ENCODE results near the gene GSPT1. TPM values are rescaled to one million over a fixed set of nuclear protein-coding genes. Genes with fewer than 3 reads are reported as not detected.
"Not testable (repeated sequence)": the region's sequence is repeated elsewhere in the genome, so short reads cannot be mapped to it uniquely, and the experiment has no call there.

Gene GSPT1
- total RNA-seq, 1 experiment from 2014 or later: 136 TPM

GRCh38 chr16:11963706-11964105 lies 48.0 kb upstream of the GSPT1 start:
- Histone ChIP-seq H3K4me1 (no peaks in the 10 kb centered on the region), H3K9me3 (no peaks in the 10 kb centered on the region), H3K4me3 (ENCODE audit: low read depth, low read length) (no peak overlapping the region), H3K36me3 (ENCODE audit: control insufficient read depth, insufficient read depth, low read length) (no peaks in the 10 kb centered on the region), H3K27me3 (replicated peaks; ENCODE audit: control insufficient read depth, insufficient read depth, low read length) (no peaks in the 10 kb centered on the region)
- ChIA-PET POLR2A (no interaction called here), CTCF (interaction anchor here (1.7 kb wide), 1 partner anchor 104 kb away, joined by 4 read pairs; no protein-coding TSS in a partner anchor)
- no TSS peak for BruUV-seq (replicated peaks)
- no peaks in the 10 kb centered on the region for H3K4me1 Mint-ChIP-seq (ENCODE audit: low read depth, unreplicated experiment)
- H3K9me3 Mint-ChIP-seq (ENCODE audit: unreplicated experiment): no peaks in the 10 kb centered on the region
- no peaks in the 10 kb centered on the region for H3K36me3 Mint-ChIP-seq (ENCODE audit: insufficient read depth, unreplicated experiment)
- no peaks in the 10 kb centered on the region for H3K27me3 Mint-ChIP-seq (ENCODE audit: insufficient read depth, unreplicated experiment)
- intact Hi-C loops (cut with micrococcal nuclease; ENCODE audit: unreplicated experiment): no loop called here
- no peak overlapping the region for H3K4me3 Mint-ChIP-seq (ENCODE audit: unreplicated experiment)
- H3K27ac Mint-ChIP-seq (ENCODE audit: unreplicated experiment): no peak overlapping the region
- DNase-seq: no peak
- no peak for TF ChIP-seq CTCF (IDR thresholded peaks at IDR 0.05; ENCODE audit: insufficient read depth in 1 of 2, low read depth in 1 of 2, low read length in 1 of 2, severe bottlenecking in 1 of 2, unreplicated experiment in 1 of 2)

GRCh38 chr16:11962978-11963377 lies 47.2 kb upstream of the GSPT1 start:
- H3K27me3 Mint-ChIP-seq (ENCODE audit: insufficient read depth, unreplicated experiment); H3K27me3 ChIP-seq (replicated peaks; ENCODE audit: control insufficient read depth, insufficient read depth, low read length); H3K4me3 Mint-ChIP-seq (ENCODE audit: unreplicated experiment); H3K36me3 ChIP-seq (ENCODE audit: control insufficient read depth, insufficient read depth, low read length); CTCF ChIA-PET; H3K4me1 ChIP-seq; H3K4me3 ChIP-seq (ENCODE audit: low read depth, low read length); H3K4me1 Mint-ChIP-seq (ENCODE audit: low read depth, unreplicated experiment); H3K27ac Mint-ChIP-seq (ENCODE audit: unreplicated experiment); DNase-seq; intact Hi-C loops (cut with micrococcal nuclease; ENCODE audit: unreplicated experiment); H3K9me3 Mint-ChIP-seq (ENCODE audit: unreplicated experiment); BruUV-seq (replicated peaks); H3K9me3 ChIP-seq; H3K36me3 Mint-ChIP-seq (ENCODE audit: insufficient read depth, unreplicated experiment): not testable (repeated sequence)
- POLR2A ChIA-PET: interaction anchor here (0.7 kb wide), 1 partner anchor 14 kb away, joined by 9 read pairs; the partner anchor contains the start of gene SNX29

- H3K4me1 Mint-ChIP-seq (ENCODE audit: low read depth, unreplicated experiment); H3K9me3 Mint-ChIP-seq (ENCODE audit: unreplicated experiment); H3K9me3 ChIP-seq; BruUV-seq (replicated peaks); DNase-seq; H3K27ac Mint-ChIP-seq (ENCODE audit: unreplicated experiment); intact Hi-C loops (cut with micrococcal nuclease; ENCODE audit: unreplicated experiment); H3K4me3 Mint-ChIP-seq (ENCODE audit: unreplicated experiment); H3K27me3 ChIP-seq (replicated peaks; ENCODE audit: control insufficient read depth, insufficient read depth, low read length); H3K4me1 ChIP-seq; CTCF ChIA-PET; H3K36me3 Mint-ChIP-seq (ENCODE audit: insufficient read depth, unreplicated experiment); H3K4me3 ChIP-seq (ENCODE audit: low read depth, low read length); H3K27me3 Mint-ChIP-seq (ENCODE audit: insufficient read depth, unreplicated experiment); H3K36me3 ChIP-seq (ENCODE audit: control insufficient read depth, insufficient read depth, low read length); POLR2A ChIA-PET: not testable (repeated sequence)
These were observed 46.7 kb upstream of the GSPT1 start for GRCh38 chr16:11962457-11962856.

GRCh38 chr16:11957591-11958395 lies 42.0 kb upstream of the GSPT1 start:
- H3K27ac Mint-ChIP-seq (ENCODE audit: unreplicated experiment): no peak overlapping the region
- H3K27me3 ChIP-seq (replicated peaks; ENCODE audit: control insufficient read depth, insufficient read depth, low read length): no peaks in the 10 kb centered on the region
- intact Hi-C loops (cut with micrococcal nuclease; ENCODE audit: unreplicated experiment): no loop called here
- no peaks in the 10 kb centered on the region for H3K9me3 ChIP-seq
- no TSS peak for BruUV-seq (replicated peaks)
- no peak for DNase-seq
- H3K27me3 Mint-ChIP-seq (ENCODE audit: insufficient read depth, unreplicated experiment): no peaks in the 10 kb centered on the region
- TF ChIP-seq CTCF (IDR thresholded peaks at IDR 0.05; ENCODE audit: insufficient read depth in 1 of 2, low read depth in 1 of 2, low read length in 1 of 2, severe bottlenecking in 1 of 2, unreplicated experiment in 1 of 2): no peak
- H3K4me3 ChIP-seq (ENCODE audit: low read depth, low read length): no peak overlapping the region
- ChIA-PET POLR2A (interaction anchor here (0.5 to 0.8 kb wide), 2 partner anchors 11 to 228 kb away, joined by 3 read pairs; no protein-coding TSS in a partner anchor), CTCF (no interaction called here)
- H3K36me3 ChIP-seq (ENCODE audit: control insufficient read depth, insufficient read depth, low read length): no peaks in the 10 kb centered on the region
- no peaks in the 10 kb centered on the region for H3K4me1 Mint-ChIP-seq (ENCODE audit: low read depth, unreplicated experiment)
- H3K36me3 Mint-ChIP-seq (ENCODE audit: insufficient read depth, unreplicated experiment): no peaks in the 10 kb centered on the region
- H3K4me3 Mint-ChIP-seq (ENCODE audit: unreplicated experiment): no peak overlapping the region
- H3K4me1 ChIP-seq: no peaks in the 10 kb centered on the region
- no peaks in the 10 kb centered on the region for H3K9me3 Mint-ChIP-seq (ENCODE audit: unreplicated experiment)

Data from Caco-2 (cell line).